HepG2 (cell line): Measurements from ENCODE around the gene NOL4L. TPM values are rescaled to one million over a fixed set of nuclear protein-coding genes. Genes with fewer than 3 reads are reported as not detected.
A peak's percentile ranks its signal among the peaks of the same experiment; 100 is the strongest.

ENCODE experiments used
- BRF2 ChIP-seq: sonication (generic); formaldehyde crosslinking; IDR thresholded peaks from 2 replicates; pipeline ENCODE4 v1.8.1; 2022; ENCODE audit warnings: mild to moderate bottlenecking, missing genetic modification reagents
- ELK4 ChIP-seq: sonication (generic); formaldehyde crosslinking; IDR thresholded peaks from 2 replicates; pipeline ENCODE4 v1.9.0; 2021; ENCODE audit warnings: missing genetic modification reagents, borderline replicate concordance
- EP300 ChIP-seq, 3 experiments: sonication (generic) in 1 of 3; formaldehyde crosslinking in 1 of 3; IDR thresholded peaks; 2 replicates each; pipeline versions ENCODE4 v1.5.1 to v1.6.1; 2011 to 2020; ENCODE audit warnings: low read depth in 2 of 3, low read length in 2 of 3, borderline replicate concordance in 1 of 3, improper control_type of control experiment in 1 of 3, mild to moderate bottlenecking in 1 of 3, missing genetic modification reagents in 1 of 3, moderate library complexity in 1 of 3
- HNRNPK ChIP-seq: fragments of 200-400 bp; formaldehyde crosslinking; IDR thresholded peaks from 2 replicates; pipeline ENCODE4 v1.6.1; 2018; ENCODE audit warnings: low read length, low read depth, moderate library complexity, mild to moderate bottlenecking; ENCODE audit not compliant: poor library complexity, severe bottlenecking
- ISL2 ChIP-seq: sonication (generic); formaldehyde crosslinking; IDR thresholded peaks from 2 replicates; pipeline ENCODE4 v1.5.0; 2020; ENCODE audit warnings: missing genetic modification reagents
- PHF21A ChIP-seq: sonication (generic); formaldehyde crosslinking; IDR thresholded peaks from 2 replicates; pipeline ENCODE4 v1.5.0; 2020; ENCODE audit warnings: mild to moderate bottlenecking, missing genetic modification reagents
- RCOR2 ChIP-seq: IDR thresholded peaks from 2 replicates; pipeline ENCODE4 v1.6.1; 2016; ENCODE audit warnings: missing biosample characterization, missing genetic modification reagents
- SMAD1 ChIP-seq: sonication (generic); formaldehyde crosslinking; IDR thresholded peaks from 2 replicates; pipeline ENCODE4 v1.4.0; 2020; ENCODE audit warnings: missing genetic modification reagents, low read depth, mild to moderate bottlenecking, borderline replicate concordance
- SRSF4 ChIP-seq: fragments of 200-400 bp; formaldehyde crosslinking; IDR thresholded peaks from one replicate; pipeline ENCODE4 v1.6.1; 2018; ENCODE audit warnings: mild to moderate bottlenecking, low read depth, low read length, moderate library complexity; ENCODE audit not compliant: poor library complexity, severe bottlenecking
- SSRP1 ChIP-seq: IDR thresholded peaks from 2 replicates; pipeline ENCODE4 v1.6.1; 2016; ENCODE audit warnings: control low read depth
- ZNF251 ChIP-seq: sonication (generic); formaldehyde crosslinking; IDR thresholded peaks from 2 replicates; pipeline ENCODE4 v1.9.0; 2021; ENCODE audit warnings: mild to moderate bottlenecking, missing genetic modification reagents
- ZNF354B ChIP-seq: sonication (generic); formaldehyde crosslinking; IDR thresholded peaks from 2 replicates; pipeline ENCODE4 v1.8.0; 2022; ENCODE audit warnings: mild to moderate bottlenecking, missing genetic modification reagents
- ZNF7 ChIP-seq: IDR thresholded peaks from 2 replicates; pipeline ENCODE4 v1.6.1; 2016; ENCODE audit warnings: missing biosample characterization, missing genetic modification reagents
- polyA plus RNA-seq, 8 experiments: library from polyadenylated mRNA; depleted of rRNA in 3 of 8; stranded (reverse) in 7 of 8; unstranded in 1 of 8; fragments of >200 nt; fragmentation: Illumina TruSeq in 4 of 8; extraction: Trizol in 4 of 8; gene quantifications; 2 replicates each; pipeline versions ENCODE4 v1.2.1 to v1.2.3, GENCODE V29; 2011 to 2016; ENCODE audit warnings: low read depth in 4 of 8, missing spikeins in 1 of 8, mixed read lengths in 1 of 8; ENCODE audit not compliant: insufficient read depth in 1 of 8
- total RNA-seq, 5 experiments: library from RNA; depleted of rRNA; stranded (reverse); fragments of >200 nt; fragmentation: Illumina TruSeq; extraction: Trizol; gene quantifications; 2 replicates each; pipeline ENCODE4 v1.2.3, GENCODE V29; 2016; ENCODE audit warnings: low read depth in 1 of 5
- TF ChIP-seq, protein P1 (sequence below): IDR thresholded peaks from 2 replicates; pipeline ENCODE4 v1.6.1; 2016; ENCODE audit warnings: low read depth
- TF ChIP-seq, protein P2 (sequence below): sonication (generic); formaldehyde crosslinking; IDR thresholded peaks from 2 replicates; pipeline ENCODE4 v1.4.0; 2020; ENCODE audit warnings: missing genetic modification reagents
- TF ChIP-seq, protein P3 (sequence below): conservative IDR thresholded peaks from 2 replicates; pipeline ENCODE4 v1.6.1; 2018; ENCODE audit warnings: missing genetic modification reagents
- TF ChIP-seq, protein P4 (sequence below), 2 experiments: sonication (generic) in 1 of 2; formaldehyde crosslinking in 1 of 2; IDR thresholded peaks; 2 replicates each; pipeline versions ENCODE4 v1.5.1 to v1.6.1; 2011 to 2020; ENCODE audit warnings: borderline replicate concordance in 1 of 2, low read depth in 1 of 2, low read length in 1 of 2, mild to moderate bottlenecking in 1 of 2, missing genetic modification reagents in 1 of 2, moderate library complexity in 1 of 2

Gene NOL4L
- total and polyA plus RNA-seq, 2 of the 13 experiments (the other 11 are each of a cell fraction or from before 2014, with no cell fraction given): 16.6 to 35.4 TPM

DNA sequence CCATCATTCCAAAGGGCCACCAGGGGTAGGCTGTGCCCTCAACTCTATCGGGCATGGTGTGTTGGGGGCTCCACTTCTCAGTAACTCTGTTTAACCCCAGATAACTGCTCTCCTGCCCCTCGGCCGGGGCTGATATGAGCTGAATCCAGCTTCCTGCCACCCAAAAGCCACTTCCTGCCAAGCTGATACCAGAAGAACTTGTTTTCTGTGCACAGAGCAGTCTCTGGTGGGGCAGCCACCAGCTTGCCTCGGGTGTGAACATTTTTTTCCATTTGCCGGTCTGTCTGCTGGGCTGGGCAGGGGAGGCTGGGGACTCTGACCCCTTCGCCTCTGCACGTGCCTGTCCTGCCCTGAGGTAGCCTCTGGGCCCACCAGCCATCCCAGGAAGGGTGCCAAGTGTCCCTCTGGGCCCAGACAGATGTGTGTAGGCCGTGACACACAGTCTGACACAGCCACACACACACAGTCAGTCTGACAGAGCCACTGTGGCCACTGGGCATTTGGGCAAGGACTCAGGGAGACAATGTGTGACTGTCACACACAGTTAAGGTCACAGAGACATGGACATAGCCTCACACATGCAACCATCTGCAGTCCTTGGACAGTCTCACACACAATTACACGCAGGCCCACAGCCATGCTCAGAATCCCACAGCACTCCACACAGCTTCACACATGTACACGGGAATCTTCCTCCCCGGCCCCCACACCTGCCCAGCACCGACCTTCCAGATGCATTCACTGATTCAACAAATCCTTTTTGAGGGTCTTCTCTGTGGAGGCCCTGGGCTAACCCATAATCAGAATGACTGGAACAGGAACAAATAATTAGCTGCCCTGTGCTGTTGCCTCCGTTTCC lies 45.1 kb downstream of the NOL4L start (continued):
- no peak for TF ChIP-seq BRF2 (CRISPR knock-in tag)
- TF ChIP-seq, protein P1, sequence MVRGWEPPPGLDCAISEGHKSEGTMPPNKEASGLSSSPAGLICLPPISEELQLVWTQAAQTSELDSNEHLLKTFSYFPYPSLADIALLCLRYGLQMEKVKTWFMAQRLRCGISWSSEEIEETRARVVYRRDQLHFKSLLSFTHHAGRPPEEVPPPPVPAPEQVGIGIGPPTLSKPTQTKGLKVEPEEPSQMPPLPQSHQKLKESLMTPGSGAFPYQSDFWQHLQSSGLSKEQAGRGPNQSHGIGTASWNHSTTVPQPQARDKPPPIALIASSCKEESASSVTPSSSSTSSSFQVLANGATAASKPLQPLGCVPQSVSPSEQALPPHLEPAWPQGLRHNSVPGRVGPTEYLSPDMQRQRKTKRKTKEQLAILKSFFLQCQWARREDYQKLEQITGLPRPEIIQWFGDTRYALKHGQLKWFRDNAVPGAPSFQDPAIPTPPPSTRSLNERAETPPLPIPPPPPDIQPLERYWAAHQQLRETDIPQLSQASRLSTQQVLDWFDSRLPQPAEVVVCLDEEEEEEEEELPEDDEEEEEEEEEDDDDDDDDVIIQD: no peak
- TF ChIP-seq ZNF7 (CRISPR knock-in tag): no peak
- TF ChIP-seq, protein P2, sequence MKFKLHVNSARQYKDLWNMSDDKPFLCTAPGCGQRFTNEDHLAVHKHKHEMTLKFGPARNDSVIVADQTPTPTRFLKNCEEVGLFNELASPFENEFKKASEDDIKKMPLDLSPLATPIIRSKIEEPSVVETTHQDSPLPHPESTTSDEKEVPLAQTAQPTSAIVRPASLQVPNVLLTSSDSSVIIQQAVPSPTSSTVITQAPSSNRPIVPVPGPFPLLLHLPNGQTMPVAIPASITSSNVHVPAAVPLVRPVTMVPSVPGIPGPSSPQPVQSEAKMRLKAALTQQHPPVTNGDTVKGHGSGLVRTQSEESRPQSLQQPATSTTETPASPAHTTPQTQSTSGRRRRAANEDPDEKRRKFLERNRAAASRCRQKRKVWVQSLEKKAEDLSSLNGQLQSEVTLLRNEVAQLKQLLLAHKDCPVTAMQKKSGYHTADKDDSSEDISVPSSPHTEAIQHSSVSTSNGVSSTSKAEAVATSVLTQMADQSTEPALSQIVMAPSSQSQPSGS (CRISPR knock-in tag): no peak; the same call in none of the 2 replicates
- TF ChIP-seq SSRP1: peak; percentile 48; the same call in 1 of the 2 replicates
- TF ChIP-seq HNRNPK: no peak
- peak in 1 of 2 experiments; percentile 66; a peak in 1 of 4 replicates for TF ChIP-seq EP300 (IDR thresholded peaks at IDR 0.05; ENCODE audit: low read depth in 2 of 2, low read length in 2 of 2)
- TF ChIP-seq EP300 (CRISPR knock-in tag; IDR thresholded peaks at IDR 0.05; ENCODE audit: borderline replicate concordance): peak; percentile 62; the same call in 1 of the 2 replicates
- TF ChIP-seq ISL2 (CRISPR knock-in tag): peak; percentile 61; the same call in 1 of the 2 replicates
- TF ChIP-seq, protein P3, sequence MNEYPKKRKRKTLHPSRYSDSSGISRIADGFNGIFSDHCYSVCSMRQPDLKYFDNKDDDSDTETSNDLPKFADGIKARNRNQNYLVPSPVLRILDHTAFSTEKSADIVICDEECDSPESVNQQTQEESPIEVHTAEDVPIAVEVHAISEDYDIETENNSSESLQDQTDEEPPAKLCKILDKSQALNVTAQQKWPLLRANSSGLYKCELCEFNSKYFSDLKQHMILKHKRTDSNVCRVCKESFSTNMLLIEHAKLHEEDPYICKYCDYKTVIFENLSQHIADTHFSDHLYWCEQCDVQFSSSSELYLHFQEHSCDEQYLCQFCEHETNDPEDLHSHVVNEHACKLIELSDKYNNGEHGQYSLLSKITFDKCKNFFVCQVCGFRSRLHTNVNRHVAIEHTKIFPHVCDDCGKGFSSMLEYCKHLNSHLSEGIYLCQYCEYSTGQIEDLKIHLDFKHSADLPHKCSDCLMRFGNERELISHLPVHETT (CRISPR knock-in tag): no peak
- peak; percentile 98 for TF ChIP-seq PHF21A (CRISPR knock-in tag)
- TF ChIP-seq ZNF354B (CRISPR knock-in tag): 0 out of 2 replicates have a peak, but pooled peaks have one; percentile 3
- TF ChIP-seq, protein P4, sequence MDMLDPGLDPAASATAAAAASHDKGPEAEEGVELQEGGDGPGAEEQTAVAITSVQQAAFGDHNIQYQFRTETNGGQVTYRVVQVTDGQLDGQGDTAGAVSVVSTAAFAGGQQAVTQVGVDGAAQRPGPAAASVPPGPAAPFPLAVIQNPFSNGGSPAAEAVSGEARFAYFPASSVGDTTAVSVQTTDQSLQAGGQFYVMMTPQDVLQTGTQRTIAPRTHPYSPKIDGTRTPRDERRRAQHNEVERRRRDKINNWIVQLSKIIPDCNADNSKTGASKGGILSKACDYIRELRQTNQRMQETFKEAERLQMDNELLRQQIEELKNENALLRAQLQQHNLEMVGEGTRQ (IDR thresholded peaks at IDR 0.05; ENCODE audit: low read depth, low read length): no peak
- TF ChIP-seq, protein P4 (CRISPR knock-in tag; IDR thresholded peaks at IDR 0.05; ENCODE audit: borderline replicate concordance): no peak
- TF ChIP-seq SRSF4: no peak
- TF ChIP-seq ZNF251: 0 out of 2 replicates have a peak, but pooled peaks have one; percentile 90
- no peak for TF ChIP-seq SMAD1 (CRISPR knock-in tag)
- no peak for TF ChIP-seq ELK4 (CRISPR knock-in tag)
- TF ChIP-seq RCOR2: no peak; the same call in 1 of the 2 replicates
